Activated CD4-positive, alpha-beta T cell treated with anti-CD3 and anti-CD28 coated beads for 1 hour (primary cell): ENCODE measurements around the gene SNRNP70.

Experiments used
- DNase-seq: peaks from one replicate; pipeline ENCODE4 v3.0.0-alpha.2; 2020

Gene SNRNP70

GRCh38 chr19:49102303-49102702, 17.1 kb downstream of the SNRNP70 start:
- no peak for DNase-seq

DNA sequence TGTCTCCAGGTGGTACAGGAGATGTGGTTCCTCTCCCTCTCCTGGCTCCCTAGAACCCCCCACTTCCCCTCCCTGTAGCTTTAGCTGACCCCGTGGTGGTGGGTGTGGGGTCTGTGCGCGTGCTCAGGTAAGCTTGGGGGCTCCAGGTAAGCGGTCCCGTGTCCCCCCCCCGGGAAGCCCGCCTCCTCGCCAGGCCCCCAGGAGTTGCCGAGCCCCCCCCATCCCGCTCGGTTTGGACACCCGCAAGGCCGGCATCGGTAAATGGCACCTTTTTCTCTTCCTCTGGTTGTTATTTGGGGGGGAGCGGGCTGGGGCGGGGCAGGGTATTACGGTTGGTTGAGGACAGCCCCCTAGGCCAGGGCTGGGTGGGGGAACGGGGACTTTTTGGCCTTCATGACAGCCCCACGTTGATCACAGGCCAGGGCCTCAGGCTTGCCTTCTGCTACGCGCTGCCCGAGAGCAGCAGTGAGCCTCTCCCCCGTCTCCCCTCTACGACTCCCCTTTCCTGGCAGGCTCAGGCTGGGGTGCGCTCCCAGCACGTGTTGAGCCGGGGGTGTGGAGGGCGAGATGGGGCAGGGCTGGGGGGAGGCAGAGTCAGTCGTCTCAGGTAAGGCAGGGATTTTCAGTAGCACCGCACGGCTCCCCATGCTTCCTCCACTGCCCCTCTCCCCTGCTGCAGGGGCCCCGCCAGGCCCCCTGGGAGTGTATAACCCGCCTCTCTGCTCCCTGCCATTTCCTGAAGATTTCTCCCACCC, 18.3 kb downstream of the SNRNP70 start:
- DNase-seq, result no peak

GRCh38 chr19:49104229-49104864, 19.1 kb downstream of the SNRNP70 start:
- DNase-seq, result no peak

DNA sequence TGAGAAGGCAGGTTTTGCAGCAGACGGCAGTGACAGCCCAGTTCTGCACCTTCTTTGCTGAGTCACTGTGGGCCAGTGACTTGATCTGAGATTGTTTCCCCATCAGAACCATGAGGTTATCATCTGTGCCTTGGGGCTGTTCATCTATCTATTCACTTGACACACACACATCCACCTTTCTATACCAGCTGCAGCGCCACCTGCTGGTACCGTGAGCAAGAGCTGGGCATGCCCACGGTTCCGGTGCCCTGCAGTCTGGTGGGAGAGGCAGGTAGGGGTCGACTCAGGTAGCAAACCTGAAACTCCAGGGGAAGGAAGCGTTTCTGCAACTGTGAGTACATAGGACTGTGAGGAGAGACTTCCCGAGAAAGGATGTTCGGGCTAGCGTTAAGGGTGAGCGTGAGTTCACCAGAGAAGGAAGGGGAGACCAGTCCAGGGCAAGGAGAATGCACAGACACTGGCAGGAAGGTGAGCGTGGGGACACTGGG, 21.4 kb downstream of the SNRNP70 start:
- DNase-seq, result peak; percentile 53

- no peak for DNase-seq
Observed at GRCh38 chr19:49107625-49108459, 22.6 kb downstream of the SNRNP70 start.

DNA sequence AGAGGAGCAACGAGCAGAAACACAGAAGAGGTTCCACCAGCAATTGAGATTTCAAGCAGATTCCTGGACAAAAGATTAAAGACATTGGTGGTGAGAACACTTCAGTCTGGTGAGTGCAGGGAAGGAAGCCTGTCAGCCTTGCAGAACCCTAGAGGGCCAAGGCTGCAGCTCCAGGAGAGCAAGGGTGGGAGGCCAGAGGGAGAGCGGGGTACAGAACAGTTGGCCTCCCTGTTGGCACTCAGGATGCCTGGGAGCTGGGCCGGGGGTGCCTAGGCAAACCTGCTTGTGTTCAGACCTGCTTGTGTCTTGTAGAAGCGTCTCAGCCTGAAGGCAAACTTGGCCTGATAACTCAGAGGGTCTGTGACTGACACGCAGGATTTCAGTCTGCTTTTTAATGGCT, 23.8 kb downstream of the SNRNP70 start:
- no peak for DNase-seq

- DNase-seq, result no peak
Observed at GRCh38 chr19:49109569-49110233, 24.4 kb downstream of the SNRNP70 start.

DNA sequence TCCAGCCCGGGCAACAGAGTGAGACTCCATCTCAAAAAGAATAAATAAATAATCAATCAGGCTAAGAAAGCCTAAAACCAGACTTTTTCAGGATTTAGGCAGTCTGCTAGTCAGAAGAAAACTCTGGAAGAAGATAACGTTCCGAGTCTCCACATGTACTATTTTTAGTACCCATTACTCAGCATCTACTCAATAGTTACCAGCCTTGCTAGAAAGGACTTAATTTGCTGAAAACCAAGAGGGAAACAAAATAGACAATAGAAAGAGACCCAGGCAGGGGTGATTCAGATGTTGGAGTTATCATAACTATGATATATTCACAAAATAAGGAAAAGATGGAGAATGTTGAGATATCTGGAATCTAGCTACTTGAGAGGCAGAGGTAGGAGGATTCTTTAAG, 25.3 kb downstream of the SNRNP70 start:
- DNase-seq, result no peak

DNA sequence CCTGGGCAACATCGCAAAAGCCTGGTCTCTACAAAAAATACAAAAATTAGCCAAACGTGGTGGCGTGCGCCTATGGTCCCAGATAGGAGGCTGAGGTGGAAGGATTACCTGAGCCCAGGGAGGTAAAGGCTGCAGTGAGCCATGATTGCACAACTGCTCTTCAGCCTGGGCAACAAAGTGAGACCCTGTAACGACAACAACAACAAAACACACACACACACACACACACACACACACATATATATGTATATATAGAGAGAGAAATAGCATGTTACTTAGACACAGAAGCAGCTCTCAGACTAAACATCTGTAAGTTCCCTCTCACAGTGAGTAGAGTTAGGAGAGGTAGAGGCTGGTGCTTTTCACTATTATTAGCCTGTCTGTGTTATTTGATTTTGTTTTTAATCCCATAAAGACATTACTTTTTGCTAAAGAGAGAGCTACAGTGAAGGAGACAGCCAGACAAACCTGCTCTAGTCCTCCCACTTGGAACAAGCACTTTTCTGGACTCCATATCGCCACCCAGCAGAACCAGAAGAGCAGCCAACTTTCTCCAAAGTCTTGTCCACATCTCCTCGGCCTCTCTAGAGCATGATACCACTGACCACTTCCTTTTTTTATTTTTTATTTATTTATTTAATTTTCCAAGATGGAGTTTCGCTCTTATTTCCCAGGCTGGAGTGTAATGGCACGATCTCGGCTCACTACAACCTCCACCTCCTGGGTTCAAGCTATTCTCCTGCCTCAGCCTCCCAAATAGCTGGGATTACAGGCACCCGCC, 26.2 kb downstream of the SNRNP70 start:
- no peak for DNase-seq

DNA sequence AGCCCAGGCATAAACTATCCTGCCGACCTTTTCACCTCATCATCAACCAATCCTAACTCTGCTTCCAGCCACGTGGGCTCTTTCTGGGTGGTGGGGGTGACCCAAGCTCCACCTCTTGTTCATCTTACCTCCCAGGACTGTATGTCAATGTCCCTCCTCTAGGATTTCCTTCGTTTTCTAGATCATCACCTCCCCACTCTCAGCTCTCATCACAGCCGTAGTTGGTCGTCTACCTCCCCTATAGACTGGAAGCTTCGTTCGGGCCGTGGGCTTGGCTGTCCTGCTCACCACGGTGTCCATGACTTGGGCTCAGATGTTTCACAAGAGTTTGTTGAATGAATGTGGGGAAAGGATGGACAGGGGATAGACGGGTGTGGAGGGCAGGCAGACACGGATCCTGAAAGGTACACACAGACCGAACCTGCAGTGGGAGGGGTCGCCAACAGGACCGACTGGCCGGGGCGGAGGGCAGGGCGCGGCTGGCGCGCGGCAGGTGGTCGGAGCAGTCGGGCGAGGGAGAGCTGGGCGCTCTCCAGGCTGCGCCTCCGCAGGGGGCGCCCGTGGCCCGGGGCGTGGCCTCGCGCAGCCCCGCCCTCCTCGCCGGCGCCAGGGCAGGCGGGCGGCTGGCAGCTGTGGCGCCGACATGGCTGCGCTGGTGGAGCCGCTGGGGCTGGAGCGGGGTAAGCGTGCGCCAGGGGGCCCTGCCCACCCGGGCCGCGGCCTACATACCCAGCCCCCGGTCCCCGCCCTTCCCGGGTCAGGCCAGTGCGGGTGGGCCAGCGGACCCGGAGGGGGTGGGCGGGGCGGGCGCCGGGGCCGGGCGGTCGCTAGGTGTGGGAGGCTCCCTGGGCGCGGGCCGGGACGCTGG, 28.7 kb downstream of the SNRNP70 start, which contains the start of gene LIN7B:
TSS of gene LIN7B (plus strand) at position 609 of the 868 bp plus-strand sequence. CDS start at position 644, 35 bp downstream.
- peak; percentile 59 for DNase-seq

DNA sequence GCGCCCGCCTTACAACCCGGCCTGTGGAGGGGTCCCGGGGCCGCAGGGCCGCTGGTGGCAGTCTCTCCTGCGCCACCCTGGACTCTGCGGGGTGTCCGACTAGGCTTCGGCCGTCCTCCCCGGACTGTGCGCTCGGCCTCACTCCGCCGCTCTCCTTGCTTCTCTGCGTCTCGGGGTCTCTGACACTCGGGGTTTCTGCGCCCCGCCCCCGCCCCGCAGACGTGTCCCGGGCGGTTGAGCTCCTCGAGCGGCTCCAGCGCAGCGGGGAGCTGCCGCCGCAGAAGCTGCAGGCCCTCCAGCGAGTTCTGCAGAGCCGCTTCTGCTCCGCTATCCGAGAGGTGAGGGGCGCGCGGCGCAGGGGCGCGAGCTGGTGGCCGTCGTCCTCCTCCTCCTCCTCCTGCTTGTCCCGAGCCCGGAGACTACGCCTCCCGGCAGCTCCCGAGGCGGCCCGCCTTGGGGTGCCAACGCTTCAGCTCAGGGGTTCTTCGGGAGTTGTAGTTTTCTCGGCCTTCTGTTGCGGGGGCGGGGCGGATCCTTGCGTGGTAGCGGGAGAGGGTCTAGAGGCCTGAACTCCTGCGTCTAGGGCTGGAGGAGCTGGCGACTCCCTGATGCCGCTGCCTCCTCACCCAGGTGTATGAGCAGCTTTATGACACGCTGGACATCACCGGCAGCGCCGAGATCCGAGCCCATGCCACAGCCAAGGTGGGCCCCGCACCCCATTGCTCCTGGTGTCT, 29.5 kb downstream of the SNRNP70 start:
- peak; percentile 28 for DNase-seq

GRCh38 chr19:49116544-49116943, 31.3 kb downstream of the SNRNP70 start:
- DNase-seq, result no peak

- no peak for DNase-seq
Observed at GRCh38 chr19:49117677-49118564, 32.7 kb downstream of the SNRNP70 start.

- peak; percentile 95 for DNase-seq
Observed at GRCh38 chr19:49118565-49119410, 33.5 kb downstream of the SNRNP70 start, which contains the start of gene C19orf73. Gene C19orf73, minus strand, starts transcription at chr19:49119143. Its CDS starts 121 bp downstream, at chr19:49119022.

- DNase-seq, result no peak
Observed at GRCh38 chr19:49119411-49120324, 34.4 kb downstream of the SNRNP70 start, which contains the start of gene PPFIA3. Gene PPFIA3, plus strand, starts transcription at chr19:49119544. Its CDS starts 8,330 bp downstream, at chr19:49127874.

DNA sequence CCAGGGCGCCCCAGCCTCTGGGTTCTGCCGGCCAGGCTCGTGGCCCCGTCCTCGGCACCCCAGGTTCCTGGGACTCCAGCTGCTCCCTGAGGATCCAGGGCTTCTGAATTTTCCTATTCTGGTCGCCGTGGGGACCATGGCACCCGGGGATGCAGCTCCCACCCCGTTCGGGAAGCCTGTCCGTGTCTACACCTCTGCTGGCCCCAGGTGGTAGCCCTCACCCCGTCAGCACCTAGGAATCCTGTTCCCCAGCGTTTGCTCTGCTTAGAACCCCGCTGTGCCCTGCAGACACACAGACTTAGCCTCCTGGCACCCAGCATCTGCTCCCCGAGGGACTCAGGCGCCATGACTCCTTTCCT, 35.1 kb downstream of the SNRNP70 start:
- no peak for DNase-seq

DNA sequence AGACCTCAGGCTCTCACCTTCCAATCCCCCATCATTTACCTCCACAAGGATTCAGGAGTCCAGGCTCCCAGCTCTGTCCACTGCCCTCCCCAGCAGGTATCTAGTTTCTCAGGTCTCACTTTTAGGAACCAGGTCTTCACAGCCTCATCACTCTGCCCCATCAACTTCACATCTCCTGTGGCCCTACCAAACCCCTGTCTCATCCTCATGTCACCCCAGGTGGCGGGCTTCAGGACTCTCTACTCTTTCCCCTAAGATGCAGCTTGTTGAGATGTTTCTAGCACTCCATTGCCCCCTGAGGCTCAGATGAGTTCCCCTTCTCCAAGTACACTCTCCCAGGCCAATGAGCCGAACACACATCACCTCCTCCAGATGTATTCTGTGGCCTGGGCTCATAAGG, 35.6 kb downstream of the SNRNP70 start:
- DNase-seq, result no peak
